HL-60 (cell line): ENCODE results near the gene ZNF518A.

Experiments
- GABPA ChIP-seq: IDR thresholded peaks from 2 replicates; pipeline ENCODE4 v1.6.1; 2012; ENCODE audit warnings: low read depth
- POLR2AphosphoS5 ChIP-seq: IDR thresholded peaks from 2 replicates; pipeline ENCODE4 v1.6.1; 2012; ENCODE audit warnings: low read depth
- SPI1 ChIP-seq: IDR thresholded peaks from 2 replicates; pipeline ENCODE4 v1.6.1; 2012; ENCODE audit warnings: low read depth, mild to moderate bottlenecking, borderline replicate concordance
- TF ChIP-seq, protein P1 (sequence below): IDR thresholded peaks from one replicate; pipeline ENCODE4 v1.5.1; 2011; ENCODE audit warnings: low read length, control low read depth, inconsistent platforms; ENCODE audit not compliant: insufficient read depth

DNA sequence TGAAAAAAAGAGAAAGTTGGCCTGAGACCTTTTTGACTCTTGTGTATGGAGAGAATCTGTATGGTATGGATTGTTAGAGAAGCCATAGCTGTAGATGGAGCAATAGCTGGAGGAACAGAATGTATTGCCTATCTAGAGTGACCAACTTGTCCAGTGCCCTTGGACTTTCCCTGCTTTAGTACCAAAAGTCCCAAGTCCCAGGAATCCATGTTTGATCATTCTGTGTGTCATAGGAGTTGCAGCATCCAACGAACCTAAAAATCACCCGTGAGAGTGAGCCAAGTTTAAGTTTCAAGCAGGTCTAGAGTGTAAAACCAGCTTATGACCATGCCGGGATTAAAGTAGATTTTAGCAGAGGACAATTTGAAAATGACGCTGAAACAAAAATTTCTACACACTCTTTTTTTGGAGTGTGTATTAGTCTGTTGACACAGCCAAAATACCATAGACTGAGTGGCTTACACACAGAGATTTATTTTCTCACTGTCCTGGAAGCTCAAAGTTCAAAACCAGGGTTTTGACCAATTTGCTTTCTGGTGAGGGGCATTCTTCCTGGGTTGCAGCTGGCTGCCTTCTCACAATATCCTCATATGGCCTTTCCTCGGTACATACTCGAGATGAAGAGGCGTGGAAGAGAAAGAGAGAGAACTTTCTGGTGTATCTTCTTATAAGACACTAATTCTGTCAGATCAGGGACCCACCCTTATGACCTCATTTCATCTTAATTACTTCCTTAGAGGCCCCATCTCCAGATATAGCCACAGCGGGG is 36.9 kb upstream of the ZNF518A start:
- TF ChIP-seq, protein P1, sequence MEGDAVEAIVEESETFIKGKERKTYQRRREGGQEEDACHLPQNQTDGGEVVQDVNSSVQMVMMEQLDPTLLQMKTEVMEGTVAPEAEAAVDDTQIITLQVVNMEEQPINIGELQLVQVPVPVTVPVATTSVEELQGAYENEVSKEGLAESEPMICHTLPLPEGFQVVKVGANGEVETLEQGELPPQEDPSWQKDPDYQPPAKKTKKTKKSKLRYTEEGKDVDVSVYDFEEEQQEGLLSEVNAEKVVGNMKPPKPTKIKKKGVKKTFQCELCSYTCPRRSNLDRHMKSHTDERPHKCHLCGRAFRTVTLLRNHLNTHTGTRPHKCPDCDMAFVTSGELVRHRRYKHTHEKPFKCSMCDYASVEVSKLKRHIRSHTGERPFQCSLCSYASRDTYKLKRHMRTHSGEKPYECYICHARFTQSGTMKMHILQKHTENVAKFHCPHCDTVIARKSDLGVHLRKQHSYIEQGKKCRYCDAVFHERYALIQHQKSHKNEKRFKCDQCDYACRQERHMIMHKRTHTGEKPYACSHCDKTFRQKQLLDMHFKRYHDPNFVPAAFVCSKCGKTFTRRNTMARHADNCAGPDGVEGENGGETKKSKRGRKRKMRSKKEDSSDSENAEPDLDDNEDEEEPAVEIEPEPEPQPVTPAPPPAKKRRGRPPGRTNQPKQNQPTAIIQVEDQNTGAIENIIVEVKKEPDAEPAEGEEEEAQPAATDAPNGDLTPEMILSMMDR, result no peak
- TF ChIP-seq POLR2AphosphoS5 (no peak), GABPA (no peak), SPI1 (no peak)
